Measurements from ENCODE around the gene LYST. TPM values are rescaled to one million over a fixed set of nuclear protein-coding genes. Genes with fewer than 3 reads are reported as not detected.

Gene LYST
- total and polyA plus RNA-seq, 10 of the 15 experiments (the other 5 are each of a cell fraction or from before 2014, with no cell fraction given): 3.3 to 28.1 (median 5.6) TPM

DNA sequence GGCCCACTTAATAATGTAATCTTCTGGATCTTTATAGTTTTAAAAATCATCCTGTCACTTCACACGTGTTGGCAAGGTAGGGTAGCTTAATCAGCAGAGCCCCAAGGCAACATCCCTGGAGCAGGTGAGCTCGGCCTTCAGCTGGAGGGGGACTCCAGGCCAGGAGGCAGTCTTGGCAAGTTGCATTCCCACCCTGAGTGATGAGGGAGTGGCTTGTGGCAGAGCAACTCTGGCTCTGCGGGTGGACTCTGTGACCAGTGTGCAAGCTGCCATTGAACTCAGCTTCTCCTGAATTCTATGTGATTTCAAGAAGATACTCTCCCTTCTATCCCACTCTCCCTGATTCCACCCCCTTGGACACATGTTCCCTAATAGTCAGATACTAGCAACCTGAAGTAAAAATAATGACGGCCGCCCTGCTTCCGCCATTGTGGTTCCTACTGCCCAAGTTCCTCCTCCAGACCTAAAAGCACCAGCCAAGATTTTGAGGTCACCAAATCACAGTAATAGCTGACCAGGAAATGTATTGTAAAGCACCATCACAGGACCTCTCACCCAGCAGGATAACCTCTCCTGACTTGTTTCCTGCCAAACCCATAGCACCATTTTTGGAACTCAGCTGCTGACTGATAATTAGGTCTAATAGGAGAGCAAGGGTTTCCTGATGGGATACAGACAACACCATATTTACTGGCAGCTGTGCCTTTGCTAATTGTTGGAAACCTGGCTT is 11.5 kb upstream of the LYST start:
- Histone ChIP-seq H4K20me1 (ENCODE audit: control insufficient read depth, insufficient read depth) (no peaks in the 10 kb centered on the region), H3K4me1 (ENCODE audit: control insufficient read depth, insufficient read depth, low read length) (peaks cover 26% of the 10 kb centered on the region), H3K27ac (ENCODE audit: control insufficient read depth, insufficient read depth) (no peak overlapping the region), H3K4me2 (ENCODE audit: control insufficient read depth, insufficient read depth) (no peak overlapping the region), H3K9me3 (replicated peaks; ENCODE audit: control insufficient read depth, insufficient read depth, low read length) (no peaks in the 10 kb centered on the region; the same call in 2 of the 3 replicates), H3K9ac (ENCODE audit: control insufficient read depth, insufficient read depth, low read length) (no peak overlapping the region), H3K27me3 (replicated peaks in 1 of 2; ENCODE audit: control insufficient read depth in 2 of 2, insufficient read depth in 2 of 2, low read length in 1 of 2) (no peaks in the 10 kb centered on the region), H3K36me3 (ENCODE audit: control insufficient read depth in 2 of 2, insufficient read depth in 2 of 2, low read length in 1 of 2) (no peaks in the 10 kb centered on the region), H2AFZ (ENCODE audit: control insufficient read depth, low read depth, low read length) (no peak overlapping the region), H3K4me3 (peak overlapping the region; percentile 26; the same call in 1 of the 2 replicates), H3K79me2 (ENCODE audit: control insufficient read depth, insufficient read depth, low read length) (peaks cover 48% of the 10 kb centered on the region)
- no TSS peak for BruUV-seq (replicated peaks)
- POLR2A ChIA-PET: interaction anchor here (0.6 to 2.4 kb wide), 6 partner anchors 9 to 73 kb away, joined by 3 to 24 read pairs (median 4); no protein-coding TSS in a partner anchor
- 88% methylated on average over 6 of the region's 6 CpGs for WGBS (ENCODE audit: insufficient coverage, insufficient replicate concordance, low lambda C conversion rate, missing lambda C conversion rate)
- SMC1A ChIA-PET (ENCODE audit: uncharacterized antibody, unreplicated experiment): interaction anchor here (0.8 to 3.8 kb wide), 13 partner anchors 9 to 189 kb away, joined by 3 to 21 read pairs (median 4); partner anchors contain the start of gene LYST
- no peak for DNase-seq (ENCODE audit: low read depth, low spot score)
- CTCF ChIA-PET: interaction anchor here (1.0 to 2.5 kb wide), 3 partner anchors 8 to 93 kb away, joined by 3 to 12 read pairs (median 10); partner anchors contain the start of gene LYST
- in situ Hi-C loops (cut with MboI): no loop called here
- no peak for FAIRE-seq
- RAD21 ChIA-PET (ENCODE audit: unreplicated experiment): interaction anchor here (0.7 to 2.0 kb wide), 7 partner anchors 9 to 93 kb away, joined by 3 to 11 read pairs (median 4); partner anchors contain the start of gene LYST
- no peak for ATAC-seq
- TF ChIP-seq MYC (IDR thresholded peaks at IDR 0.05; ENCODE audit: insufficient read depth, insufficient read length, insufficient replicate concordance, low read length, severe bottlenecking) (no peak), ZNF384 (IDR thresholded peaks at IDR 0.05; ENCODE audit: borderline replicate concordance, low read depth, low read length) (no peak), BRCA1 (IDR thresholded peaks at IDR 0.05; ENCODE audit: low read depth, low read length) (no peak), YBX1 (IDR thresholded peaks at IDR 0.05) (no peak), BCL11A (IDR thresholded peaks at IDR 0.05; ENCODE audit: low read depth, low read length) (no peak), SUZ12 (IDR thresholded peaks at IDR 0.05; ENCODE audit: unreplicated experiment) (no peak), SUPT20H (IDR thresholded peaks at IDR 0.05; ENCODE audit: borderline replicate concordance, control insufficient read depth, low read depth, low read length) (no peak), ZNF274 (IDR thresholded peaks at IDR 0.05; ENCODE audit: insufficient read depth, insufficient read length) (no peak), TCF7 (IDR thresholded peaks at IDR 0.05; ENCODE audit: borderline replicate concordance) (no peak), CBX5 (IDR thresholded peaks at IDR 0.05; ENCODE audit: low read depth) (no peak), SMAD5 (IDR thresholded peaks at IDR 0.05; ENCODE audit: low read depth) (no peak), NFYA (IDR thresholded peaks at IDR 0.05; ENCODE audit: borderline replicate concordance, low read depth, low read length) (no peak), RFX5 (IDR thresholded peaks at IDR 0.05; ENCODE audit: low read depth, low read length) (no peak), FOXM1 (IDR thresholded peaks at IDR 0.05; ENCODE audit: low read depth, low read length) (no peak)
- TF ChIP-seq, protein P1, sequence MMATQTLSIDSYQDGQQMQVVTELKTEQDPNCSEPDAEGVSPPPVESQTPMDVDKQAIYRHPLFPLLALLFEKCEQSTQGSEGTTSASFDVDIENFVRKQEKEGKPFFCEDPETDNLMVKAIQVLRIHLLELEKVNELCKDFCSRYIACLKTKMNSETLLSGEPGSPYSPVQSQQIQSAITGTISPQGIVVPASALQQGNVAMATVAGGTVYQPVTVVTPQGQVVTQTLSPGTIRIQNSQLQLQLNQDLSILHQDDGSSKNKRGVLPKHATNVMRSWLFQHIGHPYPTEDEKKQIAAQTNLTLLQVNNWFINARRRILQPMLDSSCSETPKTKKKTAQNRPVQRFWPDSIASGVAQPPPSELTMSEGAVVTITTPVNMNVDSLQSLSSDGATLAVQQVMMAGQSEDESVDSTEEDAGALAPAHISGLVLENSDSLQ (IDR thresholded peaks at IDR 0.05): no peak
- TF ChIP-seq, protein P2, sequence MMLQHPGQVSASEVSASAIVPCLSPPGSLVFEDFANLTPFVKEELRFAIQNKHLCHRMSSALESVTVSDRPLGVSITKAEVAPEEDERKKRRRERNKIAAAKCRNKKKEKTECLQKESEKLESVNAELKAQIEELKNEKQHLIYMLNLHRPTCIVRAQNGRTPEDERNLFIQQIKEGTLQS (IDR thresholded peaks at IDR 0.05; ENCODE audit: borderline replicate concordance, extremely low read depth, low read depth, low read length): no peak
- TF ChIP-seq, protein P3, sequence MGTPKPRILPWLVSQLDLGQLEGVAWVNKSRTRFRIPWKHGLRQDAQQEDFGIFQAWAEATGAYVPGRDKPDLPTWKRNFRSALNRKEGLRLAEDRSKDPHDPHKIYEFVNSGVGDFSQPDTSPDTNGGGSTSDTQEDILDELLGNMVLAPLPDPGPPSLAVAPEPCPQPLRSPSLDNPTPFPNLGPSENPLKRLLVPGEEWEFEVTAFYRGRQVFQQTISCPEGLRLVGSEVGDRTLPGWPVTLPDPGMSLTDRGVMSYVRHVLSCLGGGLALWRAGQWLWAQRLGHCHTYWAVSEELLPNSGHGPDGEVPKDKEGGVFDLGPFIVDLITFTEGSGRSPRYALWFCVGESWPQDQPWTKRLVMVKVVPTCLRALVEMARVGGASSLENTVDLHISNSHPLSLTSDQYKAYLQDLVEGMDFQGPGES (IDR thresholded peaks at IDR 0.05): no peak
- TF ChIP-seq, protein P4, sequence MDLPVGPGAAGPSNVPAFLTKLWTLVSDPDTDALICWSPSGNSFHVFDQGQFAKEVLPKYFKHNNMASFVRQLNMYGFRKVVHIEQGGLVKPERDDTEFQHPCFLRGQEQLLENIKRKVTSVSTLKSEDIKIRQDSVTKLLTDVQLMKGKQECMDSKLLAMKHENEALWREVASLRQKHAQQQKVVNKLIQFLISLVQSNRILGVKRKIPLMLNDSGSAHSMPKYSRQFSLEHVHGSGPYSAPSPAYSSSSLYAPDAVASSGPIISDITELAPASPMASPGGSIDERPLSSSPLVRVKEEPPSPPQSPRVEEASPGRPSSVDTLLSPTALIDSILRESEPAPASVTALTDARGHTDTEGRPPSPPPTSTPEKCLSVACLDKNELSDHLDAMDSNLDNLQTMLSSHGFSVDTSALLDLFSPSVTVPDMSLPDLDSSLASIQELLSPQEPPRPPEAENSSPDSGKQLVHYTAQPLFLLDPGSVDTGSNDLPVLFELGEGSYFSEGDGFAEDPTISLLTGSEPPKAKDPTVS (IDR thresholded peaks at IDR 0.05; ENCODE audit: low read depth, low read length): no peak
- intact Hi-C loops (cut with micrococcal nuclease; ENCODE audit: unreplicated experiment): no loop called here
